ENCODE data around the gene C5orf47. TPM values are rescaled to one million over a fixed set of nuclear protein-coding genes. Genes with fewer than 3 reads are reported as not detected.
A peak's percentile ranks its signal among the peaks of the same experiment; 100 is the strongest.

C5orf47 gene
- total RNA-seq, 1 donor from 2014 or later: not detected

DNA sequence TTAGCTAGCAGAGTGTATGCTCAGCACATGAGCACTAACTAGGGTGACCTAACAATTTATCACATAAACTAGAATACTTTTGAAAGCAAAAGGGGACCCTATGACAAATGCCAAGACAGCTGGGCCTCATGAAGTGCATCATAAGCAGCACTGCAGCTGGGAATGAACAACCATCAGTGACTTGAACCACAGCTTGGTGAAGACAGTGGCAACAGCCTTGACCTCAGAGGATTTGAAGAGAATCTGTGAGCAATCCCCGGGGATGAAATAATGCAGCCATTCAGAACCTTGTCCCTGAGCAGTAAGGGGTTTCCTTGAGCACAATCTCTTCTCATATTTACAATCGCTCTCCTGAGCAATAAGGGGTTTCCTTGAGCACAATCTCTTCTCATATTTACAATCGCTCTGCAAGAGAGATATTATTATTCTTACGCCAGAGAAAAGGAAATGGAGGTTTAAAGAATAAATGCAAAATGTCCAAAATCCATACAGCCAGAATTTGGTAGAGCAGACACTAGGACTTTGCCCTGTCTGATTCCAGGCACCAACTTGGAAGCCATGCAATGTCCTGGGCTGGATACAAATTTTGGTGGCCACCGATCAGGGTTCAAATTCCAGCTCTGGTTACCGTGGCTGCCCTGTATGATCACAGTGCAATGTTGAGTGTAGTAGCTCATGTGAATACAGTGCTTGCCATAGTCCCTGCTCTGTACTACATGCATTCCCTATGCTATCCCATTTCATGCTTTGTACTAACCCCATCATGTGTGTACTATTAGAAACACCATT lies 55.7 kb downstream of the C5orf47 start:
- no peaks in the 10 kb centered on the region for H3K9me3 Mint-ChIP-seq (ENCODE audit: unreplicated experiment)
- H3K27me3 Mint-ChIP-seq (ENCODE audit: unreplicated experiment): peaks cover 1% of the 10 kb centered on the region
- no peak overlapping the region for H3K27ac Mint-ChIP-seq (ENCODE audit: unreplicated experiment)
- H3K36me3 Mint-ChIP-seq (ENCODE audit: low read depth, unreplicated experiment): no peaks in the 10 kb centered on the region
- DNase-seq (ENCODE audit: low spot score): no peak
- H3K4me3 Mint-ChIP-seq (ENCODE audit: unreplicated experiment): no peak overlapping the region
- no peaks in the 10 kb centered on the region for H3K4me1 Mint-ChIP-seq (ENCODE audit: unreplicated experiment)
- TF ChIP-seq, protein P1, sequence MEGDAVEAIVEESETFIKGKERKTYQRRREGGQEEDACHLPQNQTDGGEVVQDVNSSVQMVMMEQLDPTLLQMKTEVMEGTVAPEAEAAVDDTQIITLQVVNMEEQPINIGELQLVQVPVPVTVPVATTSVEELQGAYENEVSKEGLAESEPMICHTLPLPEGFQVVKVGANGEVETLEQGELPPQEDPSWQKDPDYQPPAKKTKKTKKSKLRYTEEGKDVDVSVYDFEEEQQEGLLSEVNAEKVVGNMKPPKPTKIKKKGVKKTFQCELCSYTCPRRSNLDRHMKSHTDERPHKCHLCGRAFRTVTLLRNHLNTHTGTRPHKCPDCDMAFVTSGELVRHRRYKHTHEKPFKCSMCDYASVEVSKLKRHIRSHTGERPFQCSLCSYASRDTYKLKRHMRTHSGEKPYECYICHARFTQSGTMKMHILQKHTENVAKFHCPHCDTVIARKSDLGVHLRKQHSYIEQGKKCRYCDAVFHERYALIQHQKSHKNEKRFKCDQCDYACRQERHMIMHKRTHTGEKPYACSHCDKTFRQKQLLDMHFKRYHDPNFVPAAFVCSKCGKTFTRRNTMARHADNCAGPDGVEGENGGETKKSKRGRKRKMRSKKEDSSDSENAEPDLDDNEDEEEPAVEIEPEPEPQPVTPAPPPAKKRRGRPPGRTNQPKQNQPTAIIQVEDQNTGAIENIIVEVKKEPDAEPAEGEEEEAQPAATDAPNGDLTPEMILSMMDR (IDR thresholded peaks at IDR 0.05; ENCODE audit: unreplicated experiment): no peak

DNA sequence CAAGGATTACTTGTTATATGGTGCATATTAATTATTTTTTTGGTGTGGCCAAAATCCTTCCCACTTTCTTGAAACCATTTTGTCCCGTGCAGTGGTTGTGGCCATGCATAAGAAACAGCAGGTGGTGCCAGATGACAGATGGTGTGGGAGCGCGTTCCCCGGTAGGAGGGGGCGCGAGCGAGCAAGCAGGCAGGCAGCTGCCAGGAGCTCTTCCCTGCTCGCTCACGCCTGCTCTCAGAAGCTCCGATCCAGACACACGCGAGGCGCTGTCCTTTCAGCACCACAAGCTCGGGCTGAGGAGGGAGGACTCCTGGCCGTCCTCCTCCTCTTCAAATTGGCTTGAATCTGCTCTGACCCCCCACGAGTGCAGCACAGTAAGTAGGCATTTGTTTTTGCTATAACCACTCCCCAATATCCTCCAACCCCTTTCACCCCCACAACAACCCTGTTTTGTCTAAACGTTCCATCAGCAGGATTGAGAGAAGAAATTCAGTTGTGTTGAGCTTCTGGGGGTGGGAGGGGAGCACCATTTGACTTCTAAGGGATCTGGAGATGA lies 56.6 kb downstream of the C5orf47 start, which contains the start of gene NSG2:
NSG2 (plus strand) TSS at position 237 of the 556 bp plus-strand sequence. CDS start 1,050 bp downstream, outside the sequence.
- no peaks in the 10 kb centered on the region for H3K36me3 Mint-ChIP-seq (ENCODE audit: low read depth, unreplicated experiment)
- no peak within 1 kb of the TSS for H3K27ac Mint-ChIP-seq (ENCODE audit: unreplicated experiment)
- DNase-seq (ENCODE audit: low spot score): peak; percentile 93
- H3K4me3 Mint-ChIP-seq (ENCODE audit: unreplicated experiment): no peak within 1 kb of the TSS
- TF ChIP-seq, protein P1 (IDR thresholded peaks at IDR 0.05; ENCODE audit: unreplicated experiment): peak; percentile 65
- H3K4me1 Mint-ChIP-seq (ENCODE audit: unreplicated experiment): no peaks in the 10 kb centered on the region
- no peaks in the 10 kb centered on the region for H3K9me3 Mint-ChIP-seq (ENCODE audit: unreplicated experiment)
- peaks cover 1% of the 10 kb centered on the region for H3K27me3 Mint-ChIP-seq (ENCODE audit: unreplicated experiment)

- H3K27ac Mint-ChIP-seq (ENCODE audit: unreplicated experiment): no peak overlapping the region
- no peaks in the 10 kb centered on the region for H3K36me3 Mint-ChIP-seq (ENCODE audit: low read depth, unreplicated experiment)
- H3K4me1 Mint-ChIP-seq (ENCODE audit: unreplicated experiment): no peaks in the 10 kb centered on the region
- no peak overlapping the region for H3K4me3 Mint-ChIP-seq (ENCODE audit: unreplicated experiment)
- TF ChIP-seq, protein P1 (IDR thresholded peaks at IDR 0.05; ENCODE audit: unreplicated experiment): no peak
- H3K9me3 Mint-ChIP-seq (ENCODE audit: unreplicated experiment): no peaks in the 10 kb centered on the region
- no peak for DNase-seq (ENCODE audit: low spot score)
- H3K27me3 Mint-ChIP-seq (ENCODE audit: unreplicated experiment): peaks cover 4% of the 10 kb centered on the region
Observed at GRCh38 chr5:174046558-174046957, 57.6 kb downstream of the C5orf47 start.

- Mint-ChIP-seq H3K36me3 (ENCODE audit: low read depth, unreplicated experiment) (no peaks in the 10 kb centered on the region), H3K27me3 (ENCODE audit: unreplicated experiment) (peaks cover 4% of the 10 kb centered on the region)
Observed at GRCh38 chr5:174047472-174048099, 58.6 kb downstream of the C5orf47 start.

More at GRCh38 chr5:174047472-174048099, 58.6 kb downstream of the C5orf47 start:
- H3K27ac Mint-ChIP-seq (ENCODE audit: unreplicated experiment): no peak overlapping the region
- no peaks in the 10 kb centered on the region for H3K4me1 Mint-ChIP-seq (ENCODE audit: unreplicated experiment)
- no peaks in the 10 kb centered on the region for H3K9me3 Mint-ChIP-seq (ENCODE audit: unreplicated experiment)
- TF ChIP-seq, protein P1 (IDR thresholded peaks at IDR 0.05; ENCODE audit: unreplicated experiment): no peak
- no peak for DNase-seq (ENCODE audit: low spot score)
- no peak overlapping the region for H3K4me3 Mint-ChIP-seq (ENCODE audit: unreplicated experiment)

Data from endothelial cell (in vitro differentiated cells).